Spleen (tissue), 11 donors: ENCODE results near the gene SLC45A1. TPM values are rescaled to one million over a fixed set of nuclear protein-coding genes. Genes with fewer than 3 reads are reported as not detected.

Source experiments
- DNase-seq: peaks from one replicate; pipeline ENCODE4 v3.0.0-alpha.2; 2020
- H3K27ac ChIP-seq, 8 donors: fragments of 200-600 bp; sonication (generic) in 7 of 8; 1 replicate in 4 of 8; 2 replicates in 4 of 8; pipeline versions ENCODE4 v1.5.0 to v1.8.0; 2016 to 2021; ENCODE audit warnings: inconsistent platforms in 4 of 8, mild to moderate bottlenecking in 4 of 8, moderate library complexity in 1 of 8
- H3K27me3 ChIP-seq, 7 donors: fragments of 200-600 bp; sonication (generic) in 6 of 7; replicated peaks in 1 of 7; 1 replicate in 4 of 7; 2 replicates in 3 of 7; pipeline versions ENCODE4 v1.5.0 to v1.8.0; 2016 to 2021; ENCODE audit warnings: inconsistent platforms in 3 of 7, mild to moderate bottlenecking in 1 of 7
- H3K36me3 ChIP-seq, 6 donors: fragments of 200-600 bp; sonication (generic) in 5 of 6; 1 replicate in 4 of 6; 2 replicates in 2 of 6; pipeline versions ENCODE4 v1.5.0 to v1.8.0; 2016 to 2021; ENCODE audit warnings: inconsistent platforms in 2 of 6
- H3K4me1 ChIP-seq, 6 donors: fragments of 200-600 bp; sonication (generic) in 5 of 6; 1 replicate in 3 of 6; 2 replicates in 3 of 6; pipeline versions ENCODE4 v1.5.0 to v1.8.0; 2016 to 2021; ENCODE audit warnings: inconsistent platforms in 3 of 6
- H3K4me3 ChIP-seq, 8 donors: fragments of 200-600 bp; sonication (generic) in 7 of 8; 1 replicate in 4 of 8; 2 replicates in 4 of 8; pipeline versions ENCODE4 v1.5.0 to v1.8.0; 2016 to 2021; ENCODE audit warnings: inconsistent platforms in 4 of 8, mild to moderate bottlenecking in 4 of 8, moderate library complexity in 2 of 8
- H3K9me3 ChIP-seq, 8 donors: fragments of 200-600 bp; sonication (generic) in 7 of 8; 1 replicate in 4 of 8; 2 replicates in 4 of 8; pipeline versions ENCODE4 v1.5.0 to v1.8.0; 2016 to 2021; ENCODE audit warnings: inconsistent platforms in 4 of 8
- POLR2A ChIP-seq, 3 donors: fragments of 450-650 bp; IDR thresholded peaks; one replicate each; pipeline ENCODE4 v1.5.1; 2017; ENCODE audit warnings: antibody characterized with exemption in 3 of 3, mild to moderate bottlenecking in 1 of 3
- POLR2AphosphoS5 ChIP-seq, 3 donors: sonication (generic); formaldehyde crosslinking; IDR thresholded peaks; one replicate each; pipeline ENCODE4 v1.5.1; 2017; ENCODE audit warnings: antibody characterized with exemption in 3 of 3
- WGBS, 5 donors: extraction: QIAGEN DNeasy Blood & Tissue Kit in 3 of 5; methylation state at CpG; one replicate each; pipeline versions ENCODE4 v1.1.5 to v1.1.7; 2013 to 2018; 5-methylcytosine and 5-hydroxymethylcytosine counted together
- intact Hi-C: fragments of 100-400 bp; cut with DNase I; formaldehyde crosslinking; loops from one replicate; pipeline ENCODE4 v1.15.0; 2023; ENCODE audit warnings: low total_unique reads
- polyA plus RNA-seq, 3 donors: library from polyadenylated mRNA; stranded (reverse); fragments of 200-250 nt; gene quantifications; one replicate each; pipeline ENCODE4 v1.2.1, GENCODE V29; 2013
- total RNA-seq, 7 donors: library from RNA; depleted of rRNA in 3 of 7; stranded (reverse); fragments of >200 nt in 3 of 7; fragmentation: NEBNext Ultra II Directional in 4 of 7; extraction: Animal tissue kit (Norgen Biotek cat#: 25700) in 4 of 7; gene quantifications; one replicate each; pipeline versions ENCODE4 v1.1.0 to v1.2.1, GENCODE V29; 2016 to 2021
- TF ChIP-seq, protein P1 (sequence below), 11 experiments: fragments of 200-600 bp in 7 of 11; fragments of 450-650 bp in 4 of 11; sonication (generic) in 4 of 11; IDR thresholded peaks in 8 of 11; conservative IDR thresholded peaks in 3 of 11; 1 replicate in 7 of 11; 2 replicates in 4 of 11; pipeline versions ENCODE4 v1.4.0 to v1.8.0; 2016 to 2021; ENCODE audit warnings: antibody characterized with exemption in 11 of 11, inconsistent platforms in 4 of 11, mild to moderate bottlenecking in 1 of 11
- donor health status: healthy with polysubstance abuse.
- donor health status: DM: no; HTN: no; CAD: no; lungs with moderate emphysema.
- donor health status: DM: no; HTN: no; CAD: no.
- donor health status: Bipolar disorder and iron deficiency.
- donor health status: healthy.
- donor health status: DM: no; HTN: no; CAD: no.
- donor health status: DM: yes; HTN: yes; CAD: no.

The SLC45A1 gene
- total and polyA plus RNA-seq, 10 donors: 1.3 to 3.3 (median 2.8) TPM

DNA sequence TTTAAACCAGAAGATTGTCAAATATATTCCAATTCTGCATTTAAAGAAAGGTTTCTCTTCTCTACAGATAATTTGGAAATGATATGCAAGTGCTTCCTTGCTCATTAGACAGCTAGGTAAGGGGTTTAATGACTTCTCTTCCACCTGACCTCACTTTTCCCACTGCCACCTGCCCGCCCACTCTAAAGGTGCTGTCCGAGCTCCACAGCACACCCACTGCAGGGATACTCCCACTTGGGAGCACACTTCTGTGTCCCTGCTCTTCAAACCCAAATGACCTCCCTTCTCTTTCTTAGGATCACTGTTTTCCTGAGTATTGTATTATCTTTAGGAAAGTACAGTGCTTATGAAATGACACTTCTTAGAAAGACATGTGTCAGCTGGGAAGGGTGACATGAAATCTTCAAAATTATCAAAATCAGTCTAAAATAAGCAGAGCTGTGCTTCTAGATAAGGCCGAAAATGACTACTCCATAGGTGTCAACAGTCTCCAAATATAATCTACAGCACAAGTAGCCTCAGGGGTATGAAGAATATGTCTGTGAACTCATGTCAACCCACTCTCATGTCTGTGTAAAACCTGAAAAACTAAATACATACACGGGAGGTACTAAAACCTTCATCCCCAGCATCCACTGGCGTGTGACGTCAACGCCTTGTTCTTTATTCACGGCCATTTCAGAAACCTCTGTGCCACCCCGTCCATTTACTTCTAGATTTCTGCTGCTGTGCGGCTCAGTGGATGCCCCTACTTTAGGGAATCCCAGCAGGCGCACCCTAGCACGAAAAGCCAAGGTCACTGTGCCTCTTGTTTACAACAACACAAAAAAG lies 71.0 kb downstream of the SLC45A1 start:
- Histone ChIP-seq H3K36me3 (peaks cover 0 to 69% (median 13%) of the 10 kb centered on the region in 6 donors), H3K27me3 (no peaks in the 10 kb centered on the region), H3K27ac (peak overlapping the region in 2 of 8 donors; percentile 2 to 37), H3K4me3 (no peak overlapping the region), H3K4me1 (peaks cover 30 to 97% (median 83%) of the 10 kb centered on the region in 6 donors), H3K9me3 (no peaks in the 10 kb centered on the region)
- TF ChIP-seq, protein P1, sequence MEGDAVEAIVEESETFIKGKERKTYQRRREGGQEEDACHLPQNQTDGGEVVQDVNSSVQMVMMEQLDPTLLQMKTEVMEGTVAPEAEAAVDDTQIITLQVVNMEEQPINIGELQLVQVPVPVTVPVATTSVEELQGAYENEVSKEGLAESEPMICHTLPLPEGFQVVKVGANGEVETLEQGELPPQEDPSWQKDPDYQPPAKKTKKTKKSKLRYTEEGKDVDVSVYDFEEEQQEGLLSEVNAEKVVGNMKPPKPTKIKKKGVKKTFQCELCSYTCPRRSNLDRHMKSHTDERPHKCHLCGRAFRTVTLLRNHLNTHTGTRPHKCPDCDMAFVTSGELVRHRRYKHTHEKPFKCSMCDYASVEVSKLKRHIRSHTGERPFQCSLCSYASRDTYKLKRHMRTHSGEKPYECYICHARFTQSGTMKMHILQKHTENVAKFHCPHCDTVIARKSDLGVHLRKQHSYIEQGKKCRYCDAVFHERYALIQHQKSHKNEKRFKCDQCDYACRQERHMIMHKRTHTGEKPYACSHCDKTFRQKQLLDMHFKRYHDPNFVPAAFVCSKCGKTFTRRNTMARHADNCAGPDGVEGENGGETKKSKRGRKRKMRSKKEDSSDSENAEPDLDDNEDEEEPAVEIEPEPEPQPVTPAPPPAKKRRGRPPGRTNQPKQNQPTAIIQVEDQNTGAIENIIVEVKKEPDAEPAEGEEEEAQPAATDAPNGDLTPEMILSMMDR (IDR thresholded peaks at IDR 0.05 in 8 of 11, conservative IDR thresholded peaks at IDR 0.05 in 3 of 11): no peak
- TF ChIP-seq POLR2AphosphoS5 (IDR thresholded peaks at IDR 0.05) (peak in 1 of 3 donors; percentile 29), POLR2A (IDR thresholded peaks at IDR 0.05) (no peak)
- DNase-seq: no peak
- intact Hi-C loops: no loop called here
- WGBS, 5 donors: 91 to 96% (median 95%) methylated on average over 12 of the region's 12 CpGs

- Histone ChIP-seq H3K9me3 (no peaks in the 10 kb centered on the region), H3K27me3 (no peaks in the 10 kb centered on the region), H3K36me3 (peaks cover 0 to 60% (median 11%) of the 10 kb centered on the region in 6 donors), H3K4me3 (no peak overlapping the region), H3K4me1 (peaks cover 33 to 97% (median 83%) of the 10 kb centered on the region in 6 donors), H3K27ac (peak overlapping the region in 2 of 8 donors; percentile 10 to 19)
- intact Hi-C loops: no loop called here
- TF ChIP-seq, protein P1 (IDR thresholded peaks at IDR 0.05 in 8 of 11, conservative IDR thresholded peaks at IDR 0.05 in 3 of 11): no peak
- TF ChIP-seq POLR2A (IDR thresholded peaks at IDR 0.05): no peak
- no peak for TF ChIP-seq POLR2AphosphoS5 (IDR thresholded peaks at IDR 0.05)
- WGBS, 5 donors: 86 to 90% (median 88%) methylated on average over 7 of the region's 7 CpGs
- no peak for DNase-seq
These were observed 72.1 kb downstream of the SLC45A1 start for GRCh38 chr1:8389958-8390535.

GRCh38 chr1:8390707-8391106 lies 72.8 kb downstream of the SLC45A1 start:
- whole genome bisulfite sequencing, 5 donors: 69 to 79% (median 72%) methylated on average over 4 of the region's 4 CpGs
- no peaks in the 10 kb centered on the region for H3K27me3 ChIP-seq
- peak overlapping the region in 4 of 8 donors; percentile 5 to 56 (median 18) for H3K27ac ChIP-seq
- intact Hi-C loops: no loop called here
- no peak for DNase-seq
- H3K4me3 ChIP-seq: no peak overlapping the region
- no peaks in the 10 kb centered on the region for H3K9me3 ChIP-seq
- peaks cover 0 to 56% (median 11%) of the 10 kb centered on the region in 6 donors for H3K36me3 ChIP-seq
- peaks cover 38 to 97% (median 83%) of the 10 kb centered on the region in 6 donors for H3K4me1 ChIP-seq
- TF ChIP-seq POLR2AphosphoS5 (IDR thresholded peaks at IDR 0.05): no peak
- TF ChIP-seq, protein P1 (IDR thresholded peaks at IDR 0.05 in 8 of 11, conservative IDR thresholded peaks at IDR 0.05 in 3 of 11): no peak
- no peak for TF ChIP-seq POLR2A (IDR thresholded peaks at IDR 0.05)

GRCh38 chr1:8392522-8392921 lies 74.6 kb downstream of the SLC45A1 start:
- TF ChIP-seq, protein P1 (IDR thresholded peaks at IDR 0.05 in 8 of 11, conservative IDR thresholded peaks at IDR 0.05 in 3 of 11): no peak
- TF ChIP-seq POLR2A (IDR thresholded peaks at IDR 0.05) (no peak), POLR2AphosphoS5 (IDR thresholded peaks at IDR 0.05) (peak in 1 of 3 donors; percentile 33)
- Histone ChIP-seq H3K4me1 (peaks cover 47 to 98% (median 87%) of the 10 kb centered on the region in 6 donors), H3K36me3 (peaks cover 0 to 56% (median 10%) of the 10 kb centered on the region in 6 donors), H3K27ac (peak overlapping the region in 4 of 8 donors; percentile 1 to 87 (median 28)), H3K27me3 (no peaks in the 10 kb centered on the region), H3K4me3 (no peak overlapping the region), H3K9me3 (no peaks in the 10 kb centered on the region)
- WGBS, 5 donors: 67 to 85% (median 75%) methylated on average over 7 of the region's 7 CpGs
- DNase-seq: no peak
- intact Hi-C loops: no loop called here
